ENCODE data around the gene ANKRD13B.

GRCh38 chr17:29618272-29619065, 25.5 kb downstream of the ANKRD13B start:
- TF ChIP-seq, protein P1, sequence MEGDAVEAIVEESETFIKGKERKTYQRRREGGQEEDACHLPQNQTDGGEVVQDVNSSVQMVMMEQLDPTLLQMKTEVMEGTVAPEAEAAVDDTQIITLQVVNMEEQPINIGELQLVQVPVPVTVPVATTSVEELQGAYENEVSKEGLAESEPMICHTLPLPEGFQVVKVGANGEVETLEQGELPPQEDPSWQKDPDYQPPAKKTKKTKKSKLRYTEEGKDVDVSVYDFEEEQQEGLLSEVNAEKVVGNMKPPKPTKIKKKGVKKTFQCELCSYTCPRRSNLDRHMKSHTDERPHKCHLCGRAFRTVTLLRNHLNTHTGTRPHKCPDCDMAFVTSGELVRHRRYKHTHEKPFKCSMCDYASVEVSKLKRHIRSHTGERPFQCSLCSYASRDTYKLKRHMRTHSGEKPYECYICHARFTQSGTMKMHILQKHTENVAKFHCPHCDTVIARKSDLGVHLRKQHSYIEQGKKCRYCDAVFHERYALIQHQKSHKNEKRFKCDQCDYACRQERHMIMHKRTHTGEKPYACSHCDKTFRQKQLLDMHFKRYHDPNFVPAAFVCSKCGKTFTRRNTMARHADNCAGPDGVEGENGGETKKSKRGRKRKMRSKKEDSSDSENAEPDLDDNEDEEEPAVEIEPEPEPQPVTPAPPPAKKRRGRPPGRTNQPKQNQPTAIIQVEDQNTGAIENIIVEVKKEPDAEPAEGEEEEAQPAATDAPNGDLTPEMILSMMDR (IDR thresholded peaks at IDR 0.05), result no peak
- no peak for TF ChIP-seq EP300 (IDR thresholded peaks at IDR 0.05)
